ENCODE results near the gene MIGA2.
"Not testable (repeated sequence)": the region's sequence is repeated elsewhere in the genome, so short reads cannot be mapped to it uniquely, and the experiment has no call there.

The MIGA2 gene

DNA sequence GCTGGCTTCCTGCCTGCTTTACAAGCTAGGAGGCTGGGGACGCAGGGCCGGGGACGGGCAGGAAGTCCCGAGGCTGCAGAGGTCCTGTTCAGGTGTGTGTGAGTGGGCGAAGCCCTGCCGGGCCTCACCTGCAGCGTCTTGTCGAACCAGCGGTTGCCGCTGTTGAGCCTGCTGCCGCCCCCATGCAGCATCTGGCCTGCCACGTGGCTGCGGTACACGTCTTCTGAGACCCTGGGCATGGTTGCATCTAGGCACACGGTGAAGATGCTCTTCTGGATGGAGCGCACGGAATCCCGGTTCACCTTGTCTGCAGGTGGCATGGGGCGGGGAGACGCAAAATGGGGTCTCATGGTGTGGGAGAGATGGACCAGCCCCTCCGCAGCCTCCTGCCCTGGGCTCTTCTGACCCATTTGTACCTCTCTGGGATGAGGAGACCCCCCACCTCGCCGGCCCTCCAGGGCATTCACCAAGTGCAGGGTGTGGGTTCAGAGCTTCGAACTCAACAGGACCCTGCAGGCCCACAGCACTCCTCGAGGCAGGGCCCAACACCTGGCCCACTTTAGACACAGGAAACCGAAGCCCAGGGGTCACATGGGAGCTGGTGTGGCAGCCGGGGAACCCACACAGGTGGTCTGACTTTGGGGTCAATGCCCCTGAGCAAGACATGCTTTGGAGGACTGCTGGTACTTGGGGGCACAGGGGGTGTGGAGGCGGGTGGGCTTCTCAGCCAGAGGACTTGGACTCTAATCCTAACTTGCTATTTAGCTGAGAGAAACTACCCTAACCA, 64.2 kb downstream of the MIGA2 start:
- DNase-seq (ENCODE audit: low spot score) = no peak

GRCh38 chr9:129101279-129101678, 64.9 kb downstream of the MIGA2 start:
- DNase-seq (ENCODE audit: low spot score) = no peak

DNA sequence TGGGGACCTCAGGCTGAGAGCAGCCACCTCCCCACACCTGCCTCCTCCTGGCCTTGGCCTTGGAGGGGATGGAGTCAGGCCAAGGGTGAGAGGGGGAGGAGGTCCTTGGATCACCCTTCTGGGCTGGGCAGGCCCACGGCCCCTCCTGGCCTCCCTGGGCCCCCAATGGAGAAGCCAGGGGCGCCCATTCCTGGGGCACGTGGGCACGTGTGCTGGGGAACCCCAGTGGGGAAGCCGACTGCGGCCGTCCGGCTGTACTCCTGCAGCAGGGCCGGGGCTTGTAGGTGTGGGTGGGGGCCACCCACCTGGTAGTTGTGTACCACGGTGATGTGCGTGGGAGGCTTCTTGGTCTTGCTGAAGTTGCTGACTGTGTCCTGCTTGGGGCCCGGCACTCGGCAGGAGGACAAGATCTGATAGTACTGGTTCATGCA, 65.7 kb downstream of the MIGA2 start:
- no peak for DNase-seq (ENCODE audit: low spot score)

DNA sequence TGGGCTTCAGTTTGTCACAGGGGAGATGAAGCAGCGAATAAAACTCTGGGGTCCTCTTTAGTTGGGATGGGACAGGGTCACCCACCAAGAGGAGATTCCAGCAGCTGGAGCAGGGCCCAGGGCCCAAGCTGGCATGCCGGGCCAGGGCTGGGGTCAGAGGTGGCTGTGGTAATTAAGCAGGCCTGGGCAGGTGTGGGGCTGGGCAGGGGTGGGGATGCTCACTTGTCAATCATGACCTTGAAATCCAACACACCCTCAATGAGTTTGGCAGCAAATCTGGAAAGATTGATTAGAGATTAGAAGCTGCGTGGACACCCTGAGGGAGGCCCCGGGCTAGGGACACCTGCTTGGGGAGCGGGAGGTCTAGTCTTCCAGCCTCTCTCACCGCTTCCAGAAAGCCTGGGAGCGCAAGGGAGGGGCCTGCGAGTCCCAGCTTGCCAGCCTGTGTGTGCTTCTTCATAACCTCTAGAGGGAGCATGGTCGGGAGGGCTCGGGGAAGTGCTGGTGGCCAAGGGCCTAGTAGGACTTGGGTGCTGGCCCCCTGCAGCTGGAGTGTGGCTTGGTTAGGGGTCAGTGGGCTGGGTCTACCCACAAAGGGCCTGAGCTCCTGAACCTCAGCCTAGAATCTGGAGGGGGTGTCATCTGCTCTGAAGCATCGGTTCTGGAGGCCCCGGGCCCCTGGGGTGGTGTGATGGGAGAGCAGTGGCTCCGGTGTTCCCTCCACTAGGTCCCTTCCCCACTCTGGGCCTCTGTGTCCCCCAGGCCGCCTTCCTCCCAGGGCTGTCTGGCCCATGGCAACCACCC, 66.6 kb downstream of the MIGA2 start:
- no peak for DNase-seq (ENCODE audit: low spot score)

DNA sequence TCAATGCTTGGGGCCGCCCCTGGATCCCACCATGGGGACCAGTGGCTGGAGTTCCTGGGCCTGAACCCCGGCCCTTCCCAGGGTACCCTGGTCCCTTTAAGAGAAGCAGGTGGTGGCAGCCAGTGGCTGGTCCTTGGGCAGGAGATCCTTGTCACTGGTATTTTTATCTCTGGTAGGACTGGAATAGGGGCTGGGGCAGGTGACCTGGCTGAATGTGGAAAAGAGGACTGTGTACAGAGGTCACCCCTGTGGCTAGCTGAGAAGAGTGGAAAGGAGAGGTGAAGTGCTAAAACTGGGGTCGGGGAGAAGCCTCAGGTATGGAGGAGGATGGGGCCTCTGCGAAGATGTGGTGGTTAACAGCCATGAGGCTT, 67.2 kb downstream of the MIGA2 start:
- DNase-seq (ENCODE audit: low spot score) = no peak

DNA sequence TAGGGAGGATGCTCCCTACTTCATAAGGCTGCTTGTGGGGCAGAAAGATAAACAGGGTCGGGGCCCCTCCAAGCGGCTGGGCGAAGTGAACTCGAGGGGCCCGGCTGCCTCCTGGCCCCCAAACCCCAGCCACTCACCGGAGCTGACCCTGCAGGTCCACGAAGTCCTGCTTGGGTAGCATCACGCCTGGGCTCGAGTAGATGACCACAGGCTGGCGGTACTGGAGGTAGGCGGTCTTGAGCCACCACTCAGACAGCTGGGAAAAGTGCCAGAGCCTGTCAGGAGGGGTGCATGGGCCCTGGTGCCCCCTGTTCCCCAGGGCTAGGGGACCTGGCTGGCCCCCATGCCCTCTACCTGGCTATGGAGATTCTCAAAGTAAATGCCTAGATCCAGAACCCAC, 67.6 kb downstream of the MIGA2 start:
- no peak for DNase-seq (ENCODE audit: low spot score)

DNA sequence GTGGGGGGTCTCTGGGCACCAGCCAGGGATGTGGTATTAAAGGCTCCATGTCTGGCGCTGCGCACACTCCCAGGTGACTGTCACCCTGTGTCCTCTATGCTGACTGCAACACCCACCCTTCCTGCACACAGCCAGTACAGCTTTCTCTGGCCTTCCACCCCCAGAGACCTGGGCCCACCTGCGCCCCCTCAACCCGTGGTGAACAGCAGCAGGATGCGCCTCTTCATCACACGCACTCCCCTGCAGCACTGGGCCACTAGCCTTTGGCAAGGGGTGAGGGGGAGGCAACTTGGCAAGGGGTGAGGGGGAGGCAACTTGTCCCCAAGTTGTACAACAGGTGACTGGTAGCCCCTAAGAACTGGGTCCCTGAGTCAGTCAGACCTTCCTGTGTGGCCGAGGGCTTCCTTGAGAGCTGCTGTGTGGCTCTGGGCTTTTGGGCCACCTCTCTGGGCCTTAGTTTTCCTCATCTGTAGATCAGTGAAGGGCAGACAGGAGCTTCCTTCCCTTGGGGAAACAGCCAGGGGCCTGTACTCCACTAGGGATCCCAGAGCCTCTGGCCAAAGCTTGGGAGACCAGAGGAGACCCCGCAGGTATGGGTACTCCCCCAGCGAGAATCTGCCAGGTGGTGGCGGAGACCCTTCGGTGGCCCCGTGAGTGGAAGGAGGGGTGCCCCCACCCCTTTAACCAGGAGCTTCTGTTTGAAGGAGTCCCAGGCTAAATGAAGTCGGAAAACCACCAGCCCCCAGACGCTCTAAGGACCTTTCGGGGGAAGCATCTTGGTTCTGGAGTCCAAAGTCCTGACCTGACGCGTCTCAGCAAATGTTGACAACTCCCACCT, 69.7 kb downstream of the MIGA2 start:
- DNase-seq (ENCODE audit: low spot score) = no peak

GRCh38 chr9:129107651-129108050, 71.2 kb downstream of the MIGA2 start:
- no peak for DNase-seq (ENCODE audit: low spot score)

GRCh38 chr9:129108083-129108804, 71.8 kb downstream of the MIGA2 start:
- DNase-seq (ENCODE audit: low spot score) = no peak

DNA sequence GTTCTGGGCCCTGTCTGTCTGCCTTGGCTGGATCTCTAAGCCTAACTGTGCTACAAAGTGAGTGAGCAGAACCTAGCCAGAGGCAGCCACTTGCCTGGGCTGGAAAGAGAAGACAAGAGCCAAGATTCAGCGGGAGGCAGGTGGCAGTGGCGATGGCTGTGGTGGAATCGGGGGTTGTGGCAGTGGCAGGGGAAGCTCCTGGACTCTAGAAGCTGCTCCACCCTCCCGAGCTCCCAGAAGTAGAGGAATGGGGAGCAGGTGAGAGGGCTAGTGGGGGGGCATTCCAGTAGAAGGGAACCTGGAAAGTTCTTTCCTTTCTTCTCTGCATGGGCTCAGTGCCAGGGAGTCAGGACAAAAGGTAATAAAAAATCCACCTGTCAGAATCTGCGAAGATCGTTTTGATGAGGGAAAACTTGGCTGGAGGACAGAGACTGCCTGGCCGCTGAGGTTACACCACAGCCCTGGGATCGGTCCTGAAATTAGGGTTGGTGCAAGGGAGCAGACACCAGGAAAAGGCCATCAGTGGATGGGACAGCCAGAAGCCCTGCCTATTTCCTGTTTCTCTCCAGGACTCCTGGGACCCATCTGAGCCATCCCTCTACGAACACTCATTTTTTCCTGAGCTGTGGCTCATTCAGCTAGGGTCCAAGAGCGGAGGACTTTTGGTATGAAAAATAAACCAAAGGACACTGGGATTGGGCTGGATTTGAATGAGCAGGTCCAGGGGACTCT, 72.5 kb downstream of the MIGA2 start:
- DNase-seq (ENCODE audit: low spot score) = no peak

DNA sequence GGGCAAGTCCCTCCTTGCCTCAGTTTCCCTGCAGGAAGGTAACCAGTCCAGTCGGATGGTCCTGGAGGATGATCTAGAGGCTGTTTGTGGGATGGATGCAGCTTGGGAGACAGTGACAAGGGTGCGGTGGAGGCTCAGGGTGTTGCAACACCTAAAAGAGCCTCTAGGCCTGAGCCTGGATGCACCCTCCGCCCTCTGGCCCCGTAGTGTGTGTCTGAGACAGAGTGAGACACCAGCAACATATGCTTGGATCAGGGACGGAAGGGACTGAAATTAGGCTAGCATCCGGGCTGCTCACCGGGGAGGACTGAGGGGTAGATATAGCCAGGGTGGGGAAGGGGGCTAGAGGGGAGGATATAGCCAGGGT, 73.1 kb downstream of the MIGA2 start:
- no peak for DNase-seq (ENCODE audit: low spot score)

GRCh38 chr9:129109952-129110739, 73.7 kb downstream of the MIGA2 start:
- no peak for DNase-seq (ENCODE audit: low spot score)

DNA sequence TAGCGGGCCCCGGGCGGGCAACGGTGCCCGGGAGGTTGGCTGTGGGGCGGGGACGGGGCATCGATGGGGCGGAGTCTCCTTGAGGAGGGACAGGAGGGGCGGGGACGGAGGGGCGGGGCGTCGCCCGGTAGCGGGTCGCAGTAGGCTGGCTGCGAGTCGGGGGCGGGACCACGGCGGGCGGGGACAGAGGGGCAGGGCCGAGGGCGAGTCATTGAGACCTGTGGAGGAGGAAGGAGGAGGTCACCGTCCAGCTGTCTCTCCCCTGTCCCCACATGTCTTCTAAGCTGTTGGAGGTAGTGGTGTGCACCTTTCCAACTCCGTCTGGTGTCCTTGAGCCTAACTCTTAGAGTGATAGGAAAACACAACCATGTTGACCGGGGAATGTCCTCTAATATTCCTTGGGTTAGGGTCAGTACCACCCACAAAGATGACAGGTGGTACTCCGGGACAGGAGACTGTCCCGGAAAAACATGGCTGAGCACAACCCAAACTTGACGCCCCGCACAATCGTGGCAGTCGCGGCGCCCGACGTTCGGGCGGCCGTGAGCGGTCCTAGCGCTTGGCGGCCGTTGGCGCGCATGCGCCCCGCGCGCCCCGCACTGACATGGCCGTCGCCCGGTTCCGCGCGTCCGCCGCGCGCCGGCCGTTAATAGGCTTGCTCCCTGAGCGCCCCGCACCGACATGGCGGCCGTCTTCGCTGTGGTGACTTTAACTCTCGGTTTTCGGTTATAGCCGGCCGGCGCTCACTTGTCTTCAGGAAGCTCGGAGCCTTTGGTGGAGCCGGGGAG, 74.5 kb downstream of the MIGA2 start, which contains the start of the genes CRAT and PTPA:
TSS of gene CRAT (minus strand) at position 54 of the 788 bp plus-strand sequence. CDS start 284 bp downstream, outside the sequence.
TSS of gene PTPA (plus strand) at position 676 of the 788 bp plus-strand sequence. CDS start 186 bp downstream, outside the sequence.
- peak; percentile 94 for DNase-seq (ENCODE audit: low spot score)

- peak; percentile 12 for DNase-seq (ENCODE audit: low spot score)
These were observed 75.2 kb downstream of the MIGA2 start for GRCh38 chr9:129111528-129112151.

GRCh38 chr9:129112526-129112925, 76.1 kb downstream of the MIGA2 start:
- not testable (repeated sequence) for DNase-seq (ENCODE audit: low spot score)

DNA sequence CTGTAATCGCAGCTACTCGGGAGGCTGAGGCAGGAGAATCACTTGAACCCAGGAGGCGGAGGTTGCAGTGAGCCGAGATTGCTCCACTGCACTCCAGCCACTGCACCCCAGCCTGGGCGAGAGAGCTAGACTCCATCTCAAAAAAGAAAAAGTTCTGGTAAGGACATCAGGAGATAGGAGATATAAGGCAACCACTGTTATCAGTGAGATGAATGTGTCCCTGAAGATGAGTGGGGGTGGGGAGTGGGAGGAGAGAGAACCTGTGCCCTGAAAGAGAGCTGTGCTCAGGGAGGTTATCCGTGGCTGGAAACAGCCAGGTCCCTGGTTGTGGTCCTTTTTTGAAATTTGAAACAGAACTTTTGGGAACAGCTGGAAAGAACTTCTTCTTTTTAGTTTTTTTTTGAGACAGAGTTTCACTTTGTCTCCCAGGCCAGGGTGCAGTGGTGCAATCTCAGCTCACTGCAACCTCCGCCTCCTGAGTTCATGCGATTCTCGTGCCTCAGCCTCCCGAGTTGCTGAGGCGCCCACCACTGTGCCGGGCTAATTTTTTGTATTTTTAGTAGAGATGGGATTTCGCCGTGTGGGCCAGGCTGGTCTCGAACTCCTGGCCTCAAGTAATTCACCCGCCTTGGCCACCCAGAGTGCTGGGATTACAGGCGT, 77.3 kb downstream of the MIGA2 start:
- no peak for DNase-seq (ENCODE audit: low spot score)

DNA sequence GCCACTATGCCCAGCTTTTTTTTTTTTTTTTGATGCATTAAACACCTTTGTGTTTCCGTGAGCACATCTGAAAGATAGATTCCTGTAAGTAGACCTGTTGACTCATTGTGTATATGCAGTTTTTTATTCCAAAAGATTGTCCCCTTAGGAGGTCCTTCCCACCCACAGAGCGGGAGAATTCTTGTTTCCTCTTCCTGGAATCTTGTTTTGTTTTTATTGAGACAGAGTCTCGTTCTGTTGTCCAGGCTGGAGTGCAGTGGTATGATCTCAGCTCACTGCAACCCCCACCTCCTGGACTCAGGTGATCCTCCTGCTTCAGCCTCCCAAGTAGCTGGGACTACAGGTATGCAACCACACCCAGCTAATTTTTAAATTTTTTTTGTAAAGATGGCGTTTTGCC, 82.4 kb downstream of the MIGA2 start:
- no peak for DNase-seq (ENCODE audit: low spot score)

- DNase-seq (ENCODE audit: low spot score) = no peak
These were observed 85.1 kb downstream of the MIGA2 start for GRCh38 chr9:129121483-129121882.
